Stimulated activated CD8-positive, alpha-beta memory T cell treated with anti-CD3 and anti-CD28 coated beads, Interleukin-12 subunit alpha, Interleukin-12 subunit beta, amount 100 ng/mL, for 4 hours (primary cell): ENCODE data around the gene LITAF.
"Not testable (repeated sequence)": the region's sequence is repeated elsewhere in the genome, so short reads cannot be mapped to it uniquely, and the experiment has no call there.

Experiments used
- DNase-seq: peaks from one replicate; pipeline ENCODE4 v3.0.0-alpha.2; 2020; ENCODE audit warnings: low read depth

The LITAF gene

GRCh38 chr16:11572301-11572995, 14.3 kb downstream of the LITAF start:
- peak; percentile 45 for DNase-seq

- no peak for DNase-seq
Measured at GRCh38 chr16:11571549-11571948, 15.2 kb downstream of the LITAF start.

- DNase-seq = no peak
Measured at GRCh38 chr16:11570806-11571205, 15.9 kb downstream of the LITAF start.

- no peak for DNase-seq
Measured at GRCh38 chr16:11570258-11570657, 16.5 kb downstream of the LITAF start.

GRCh38 chr16:11566398-11566797, 20.3 kb downstream of the LITAF start:
- DNase-seq = no peak

- DNase-seq = no peak
Measured at GRCh38 chr16:11565665-11566064, 21.1 kb downstream of the LITAF start.

- no peak for DNase-seq
Measured at GRCh38 chr16:11564046-11564926, 22.4 kb downstream of the LITAF start.

- DNase-seq = no peak
Measured at GRCh38 chr16:11563493-11564040, 23.2 kb downstream of the LITAF start.

- no peak for DNase-seq
Measured at GRCh38 chr16:11562941-11563340, 23.8 kb downstream of the LITAF start.

GRCh38 chr16:11562411-11562810, 24.3 kb downstream of the LITAF start:
- DNase-seq = no peak

GRCh38 chr16:11561856-11562255, 24.9 kb downstream of the LITAF start:
- no peak for DNase-seq

GRCh38 chr16:11561454-11561805, 25.3 kb downstream of the LITAF start:
- no peak for DNase-seq

GRCh38 chr16:11560701-11561453, 25.8 kb downstream of the LITAF start:
- DNase-seq = peak; percentile 44

- DNase-seq = not testable (repeated sequence)
Measured at GRCh38 chr16:11558308-11558823, 28.4 kb downstream of the LITAF start.

- DNase-seq = no peak
Measured at GRCh38 chr16:11557801-11558200, 28.9 kb downstream of the LITAF start.

GRCh38 chr16:11556945-11557720, 29.6 kb downstream of the LITAF start:
- DNase-seq = no peak

- no peak for DNase-seq
Measured at GRCh38 chr16:11556214-11556819, 30.4 kb downstream of the LITAF start.

GRCh38 chr16:11554053-11554452, 32.7 kb downstream of the LITAF start:
- no peak for DNase-seq

- no peak for DNase-seq
Measured at GRCh38 chr16:11553371-11553770, 33.3 kb downstream of the LITAF start.

- DNase-seq = no peak
Measured at GRCh38 chr16:11552440-11552839, 34.3 kb downstream of the LITAF start.

- DNase-seq = no peak
Measured at GRCh38 chr16:11551842-11552241, 34.9 kb downstream of the LITAF start.
